ENCODE results near the gene TRAPPC1. TPM values are rescaled to one million over a fixed set of nuclear protein-coding genes. Genes with fewer than 3 reads are reported as not detected.

Gene TRAPPC1
- total RNA-seq (100 to 1,000 TPM in 3 of 7 donors, 10 to 100 TPM in 4; 71.1 to 120 (median 98.9) TPM), polyA plus RNA-seq (100 to 1,000 TPM; 128 to 172 (median 135) TPM)
- long read RNA-seq, donor 1, transcript TRAPPC1-202 (5 exons, 759 nt), result minor isoform, 20 of 66 reads
- long read RNA-seq, donor 1, transcript TRAPPC1-201 (4 exons, 811 nt), result major isoform, 43 of 66 reads
- long read RNA-seq, donor 1, partial matches to known transcripts, result 0 of 66 reads
- long read RNA-seq, donor 1, other reads (novel, unspliced or antisense), result 0 of 66 reads
- long read RNA-seq, donor 2, transcript TRAPPC1-202 (5 exons, 759 nt), result minor isoform, 10 of 41 reads
- long read RNA-seq, donor 2, transcript TRAPPC1-201 (4 exons, 811 nt), result major isoform, 29 of 41 reads
- long read RNA-seq, donor 2, partial matches to known transcripts, result 0 of 41 reads
- long read RNA-seq, donor 2, other reads (novel, unspliced or antisense), result 0 of 41 reads

GRCh38 chr17:7931709-7932482 lies at the start of gene TRAPPC1, which contains the start of gene CNTROB:
Gene TRAPPC1 (minus strand): TSS chr17:7931946. CDS start chr17:7931829, 117 bp downstream.
Gene CNTROB (plus strand): TSS chr17:7932206. CDS start chr17:7933080, 874 bp downstream.
- Histone ChIP-seq H3K9me3 (no peaks in the 10 kb centered on the region), H3K36me3 (peaks cover 0 to 68% (median 15%) of the 10 kb centered on the region in 6 donors), H3K4me1 (peaks cover 11 to 55% (median 36%) of the 10 kb centered on the region in 6 donors), H3K27ac (peak within 1 kb of the TSS; percentile 70 to 96 (median 90)), H3K4me3 (peak within 1 kb of the TSS; percentile 67 to 93 (median 78)), H3K27me3 (replicated peaks in 1 of 7) (no peaks in the 10 kb centered on the region)
- WGBS, 5 donors, result 0 to 1% (median 0%) methylated on average over 34 to 55 of the region's 55 CpGs
- TF ChIP-seq CTCF (IDR thresholded peaks at IDR 0.05 in 8 of 11, conservative IDR thresholded peaks at IDR 0.05 in 3 of 11) (peak in 2 of 11 experiments; percentile 18 to 32), POLR2A (IDR thresholded peaks at IDR 0.05) (peak in 2 of 3 donors; percentile 34 to 76), POLR2AphosphoS5 (IDR thresholded peaks at IDR 0.05) (peak; percentile 94)
- intact Hi-C loops (cut with DNase I; ENCODE audit: low total_unique reads), result no loop called here
- DNase-seq, result peak; percentile 100

- TF ChIP-seq POLR2AphosphoS5 (IDR thresholded peaks at IDR 0.05) (no peak), CTCF (IDR thresholded peaks at IDR 0.05 in 8 of 11, conservative IDR thresholded peaks at IDR 0.05 in 3 of 11) (no peak), POLR2A (IDR thresholded peaks at IDR 0.05) (no peak)
Observed at GRCh38 chr17:7977805-7978204, 46.1 kb upstream of the TRAPPC1 start.

GRCh38 chr17:7977039-7977438 lies 45.3 kb upstream of the TRAPPC1 start:
- TF ChIP-seq POLR2AphosphoS5 (IDR thresholded peaks at IDR 0.05), result no peak
- no peak for TF ChIP-seq CTCF (IDR thresholded peaks at IDR 0.05 in 8 of 11, conservative IDR thresholded peaks at IDR 0.05 in 3 of 11)
- no peak for TF ChIP-seq POLR2A (IDR thresholded peaks at IDR 0.05)
- Histone ChIP-seq H3K27ac (no peak overlapping the region), H3K4me3 (no peak overlapping the region), H3K27me3 (replicated peaks in 1 of 7) (peaks cover 0 to 9% (median 0%) of the 10 kb centered on the region in 7 donors), H3K4me1 (no peaks in the 10 kb centered on the region), H3K36me3 (no peaks in the 10 kb centered on the region), H3K9me3 (peaks cover 0 to 30% (median 25%) of the 10 kb centered on the region in 8 donors)
- 86 to 92% (median 88%) methylated on average over 4 of the region's 4 CpGs for whole genome bisulfite sequencing, 5 donors
- intact Hi-C loops (cut with DNase I; ENCODE audit: low total_unique reads), result no loop called here
- DNase-seq, result no peak

More at GRCh38 chr17:7977805-7978204, 46.1 kb upstream of the TRAPPC1 start:
- Histone ChIP-seq H3K36me3 (no peaks in the 10 kb centered on the region), H3K9me3 (peaks cover 0 to 30% (median 25%) of the 10 kb centered on the region in 8 donors), H3K27me3 (replicated peaks in 1 of 7) (peaks cover 0 to 10% (median 0%) of the 10 kb centered on the region in 7 donors), H3K27ac (no peak overlapping the region), H3K4me1 (no peaks in the 10 kb centered on the region), H3K4me3 (no peak overlapping the region)
- no peak for DNase-seq
- 80 to 93% (median 90%) methylated on average over 5 of the region's 5 CpGs for WGBS, 5 donors
- intact Hi-C loops (cut with DNase I; ENCODE audit: low total_unique reads), result no loop called here

All from spleen (tissue), 13 donors.